ENCODE measurements around the gene PFN1. TPM values are rescaled to one million over a fixed set of nuclear protein-coding genes. Genes with fewer than 3 reads are reported as not detected.

The PFN1 gene
- total and polyA plus RNA-seq, 7 experiments from 2014 or later: 430 to 2,132 (median 726) TPM

GRCh38 chr17:4969551-4970173 is 21.3 kb upstream of the PFN1 start:
- POLR2A ChIA-PET: interaction anchor here (3.1 to 10.3 kb wide), 4 partner anchors 11 to 31 kb away, joined by 21 to 278 read pairs (median 92); partner anchors contain the start of genes CAMTA2, ENO3, PFN1 and RNF167
- no peaks in the 10 kb centered on the region for H3K9me3 ChIP-seq (ENCODE audit: control insufficient read depth in 2 of 3, low read length in 3 of 3)
- peaks cover 15 to 36% (median 24%) of the 10 kb centered on the region in 7 donors for H3K4me1 Mint-ChIP-seq
- H3K9me3 Mint-ChIP-seq: peaks cover 0 to 2% (median 0%) of the 10 kb centered on the region in 11 donors
- H3K4me1 ChIP-seq (ENCODE audit: control insufficient read depth in 2 of 2, insufficient read depth in 2 of 2, low read length in 2 of 2): peaks cover 17 to 22% of the 10 kb centered on the region in 2 donors
- H3K4me3 Mint-ChIP-seq: no peak overlapping the region
- H3K36me3 ChIP-seq (ENCODE audit: control insufficient read depth in 2 of 3, insufficient read depth in 3 of 3, low read length in 3 of 3): peaks cover 0 to 54% (median 12%) of the 10 kb centered on the region in 3 experiments
- H3K27ac Mint-ChIP-seq: peak overlapping the region in 3 of 9 donors; percentile 32 to 79 (median 76)
- H3K27me3 Mint-ChIP-seq: no peaks in the 10 kb centered on the region
- no peak for ATAC-seq
- DNase-seq: peak in 1 of 9 donors; percentile 43
- intact Hi-C loops (cut with micrococcal nuclease): loop anchor here (5.0 kb wide), 2 partner anchors 143 to 602 kb away; partner anchors contain the start of genes UBE2G1 (in 1 of the 2) and ZNF232 (in 1 of the 2)
- H3K27ac ChIP-seq (ENCODE audit: low read depth, low read length): peak overlapping the region; percentile 23
- peaks cover 3 to 38% (median 9%) of the 10 kb centered on the region in 5 donors for H3K36me3 Mint-ChIP-seq
- no peak overlapping the region for H3K4me3 ChIP-seq (ENCODE audit: low read length)
- CTCF ChIA-PET: interaction anchor here (0.6 to 3.1 kb wide), 7 partner anchors 11 to 150 kb away, joined by 3 to 13 read pairs (median 4); partner anchors contain the start of gene CHRNE
- no peaks in the 10 kb centered on the region for H3K27me3 ChIP-seq (ENCODE audit: control insufficient read depth in 2 of 2, insufficient read depth in 2 of 2, low read length in 2 of 2)

- Histone ChIP-seq H3K4me3 (ENCODE audit: low read length) (no peak overlapping the region), H3K4me1 (ENCODE audit: control insufficient read depth in 2 of 2, insufficient read depth in 2 of 2, low read length in 2 of 2) (peaks cover 17 to 22% of the 10 kb centered on the region in 2 donors), H3K9me3 (ENCODE audit: control insufficient read depth in 2 of 3, low read length in 3 of 3) (no peaks in the 10 kb centered on the region), H3K36me3 (ENCODE audit: control insufficient read depth in 2 of 3, insufficient read depth in 3 of 3, low read length in 3 of 3) (peaks cover 0 to 49% (median 8%) of the 10 kb centered on the region in 3 experiments), H3K27ac (ENCODE audit: low read depth, low read length) (peak overlapping the region; percentile 79), H3K27me3 (ENCODE audit: control insufficient read depth in 2 of 2, insufficient read depth in 2 of 2, low read length in 2 of 2) (no peaks in the 10 kb centered on the region)
- Mint-ChIP-seq H3K27ac (peak overlapping the region in 3 of 9 donors; percentile 32 to 79 (median 76)), H3K36me3 (peaks cover 3 to 39% (median 9%) of the 10 kb centered on the region in 5 donors), H3K9me3 (peaks cover 0 to 2% (median 0%) of the 10 kb centered on the region in 11 donors), H3K27me3 (no peaks in the 10 kb centered on the region), H3K4me1 (peaks cover 15 to 34% (median 22%) of the 10 kb centered on the region in 7 donors), H3K4me3 (no peak overlapping the region)
- peak in 1 of 9 donors; percentile 55 for DNase-seq
- ATAC-seq: no peak
- POLR2A ChIA-PET: interaction anchor here (1.4 to 10.3 kb wide), 5 partner anchors 11 to 257 kb away, joined by 3 to 278 read pairs (median 50); partner anchors contain the start of genes CAMTA2, ENO3, PFN1 and RNF167
- CTCF ChIA-PET: interaction anchor here (0.6 to 3.1 kb wide), 6 partner anchors 12 to 149 kb away, joined by 3 to 13 read pairs (median 4); partner anchors contain the start of gene CHRNE
- intact Hi-C loops (cut with micrococcal nuclease): loop anchor here (5.0 kb wide), 2 partner anchors 143 to 602 kb away; partner anchors contain the start of genes UBE2G1 (in 1 of the 2) and ZNF232 (in 1 of the 2)
These were observed 20.8 kb upstream of the PFN1 start for GRCh38 chr17:4969047-4969550.

- Mint-ChIP-seq H3K4me1 (peaks cover 15 to 30% (median 21%) of the 10 kb centered on the region in 7 donors), H3K27ac (no peak overlapping the region), H3K36me3 (peaks cover 3 to 37% (median 9%) of the 10 kb centered on the region in 5 donors), H3K9me3 (peaks cover 0 to 2% (median 0%) of the 10 kb centered on the region in 11 donors), H3K4me3 (no peak overlapping the region), H3K27me3 (no peaks in the 10 kb centered on the region)
- Histone ChIP-seq H3K27me3 (ENCODE audit: control insufficient read depth in 2 of 2, insufficient read depth in 2 of 2, low read length in 2 of 2) (no peaks in the 10 kb centered on the region), H3K36me3 (ENCODE audit: control insufficient read depth in 2 of 3, insufficient read depth in 3 of 3, low read length in 3 of 3) (peaks cover 0 to 43% (median 5%) of the 10 kb centered on the region in 3 experiments), H3K4me1 (ENCODE audit: control insufficient read depth in 2 of 2, insufficient read depth in 2 of 2, low read length in 2 of 2) (peaks cover 17 to 22% of the 10 kb centered on the region in 2 donors), H3K27ac (ENCODE audit: low read depth, low read length) (peak overlapping the region; percentile 79), H3K9me3 (ENCODE audit: control insufficient read depth in 2 of 3, low read length in 3 of 3) (no peaks in the 10 kb centered on the region), H3K4me3 (ENCODE audit: low read length) (peak overlapping the region; percentile 93)
- no peak for ATAC-seq
- POLR2A ChIA-PET: interaction anchor here (0.7 to 10.3 kb wide), 9 partner anchors 12 to 258 kb away, joined by 3 to 278 read pairs (median 20); partner anchors contain the start of genes ARRB2, C17orf107, CAMTA2 and ENO3
- DNase-seq: peak in 2 of 9 donors; percentile 42 to 48
- intact Hi-C loops (cut with micrococcal nuclease): loop anchor here (5.0 kb wide), 2 partner anchors 144 to 601 kb away; partner anchors contain the start of genes UBE2G1 (in 1 of the 2) and ZNF232 (in 1 of the 2)
- CTCF ChIA-PET: interaction anchor here (0.9 to 3.1 kb wide), 4 partner anchors 12 to 93 kb away, joined by 3 to 13 read pairs (median 4); no protein-coding TSS in a partner anchor
These were observed 20.2 kb upstream of the PFN1 start for GRCh38 chr17:4968486-4969046.

- no peaks in the 10 kb centered on the region for H3K27me3 ChIP-seq (ENCODE audit: control insufficient read depth in 2 of 2, insufficient read depth in 2 of 2, low read length in 2 of 2)
- Mint-ChIP-seq H3K27me3 (no peaks in the 10 kb centered on the region), H3K9me3 (no peaks in the 10 kb centered on the region), H3K4me3 (no peak within 1 kb of the TSS), H3K36me3 (peaks cover 3 to 35% (median 11%) of the 10 kb centered on the region in 5 donors), H3K4me1 (peaks cover 15 to 32% (median 24%) of the 10 kb centered on the region in 7 donors), H3K27ac (peak within 1 kb of the TSS in 4 of 9 donors; percentile 72 to 90 (median 83))
- ChIA-PET CTCF (interaction anchor here (0.5 to 3.1 kb wide), 15 partner anchors 10 to 1123 kb away, joined by 3 to 13 read pairs (median 5); partner anchors contain the start of genes ENO3, PFN1, RNF167 and SLC25A11), POLR2A (interaction anchor here (0.7 to 10.3 kb wide), 27 partner anchors 11 to 602 kb away, joined by 3 to 278 read pairs (median 3); partner anchors contain the start of genes ARRB2, C17orf107, CAMTA2 and CHRNE)
- DNase-seq (peak; percentile 87 to 98 (median 96)), ATAC-seq (peak; percentile 85)
- intact Hi-C loops (cut with micrococcal nuclease): loop anchor here (1.0 to 5.0 kb wide), 16 partner anchors 12 to 602 kb away; partner anchors contain the start of genes ARRB2 (in 2 of the 2), CAMTA2 (in 2 of the 2), INCA1 (in 2 of the 2) and KIF1C (in 2 of the 2)
- peak within 1 kb of the TSS; percentile 79 for H3K27ac ChIP-seq (ENCODE audit: low read depth, low read length)
- peak within 1 kb of the TSS; percentile 93 for H3K4me3 ChIP-seq (ENCODE audit: low read length)
- H3K4me1 ChIP-seq (ENCODE audit: control insufficient read depth in 2 of 2, insufficient read depth in 2 of 2, low read length in 2 of 2): peaks cover 17 to 22% of the 10 kb centered on the region in 2 donors
- no peaks in the 10 kb centered on the region for H3K9me3 ChIP-seq (ENCODE audit: control insufficient read depth in 2 of 3, low read length in 3 of 3)
- peaks cover 0 to 36% (median 5%) of the 10 kb centered on the region in 3 experiments for H3K36me3 ChIP-seq (ENCODE audit: control insufficient read depth in 2 of 3, insufficient read depth in 3 of 3, low read length in 3 of 3)
These were observed 19.5 kb upstream of the PFN1 start, which contains the start of gene SPAG7 for GRCh38 chr17:4967539-4968485. SPAG7 (minus strand) TSS chr17:4967817; CDS start chr17:4967804, 13 bp downstream.

- no peak overlapping the region for H3K4me3 Mint-ChIP-seq
- H3K27me3 ChIP-seq (ENCODE audit: control insufficient read depth in 2 of 2, insufficient read depth in 2 of 2, low read length in 2 of 2): no peaks in the 10 kb centered on the region
- ATAC-seq (peak; percentile 89), DNase-seq (peak in 8 of 9 donors; percentile 25 to 97 (median 95))
- no peaks in the 10 kb centered on the region for H3K27me3 Mint-ChIP-seq
- CTCF ChIA-PET: interaction anchor here (0.5 to 3.1 kb wide), 14 partner anchors 9 to 1122 kb away, joined by 3 to 13 read pairs (median 5); partner anchors contain the start of genes ENO3, PFN1, RNF167 and SLC25A11
- peaks cover 17 to 22% of the 10 kb centered on the region in 2 donors for H3K4me1 ChIP-seq (ENCODE audit: control insufficient read depth in 2 of 2, insufficient read depth in 2 of 2, low read length in 2 of 2)
- H3K27ac Mint-ChIP-seq: peak overlapping the region in 3 of 9 donors; percentile 72 to 90 (median 81)
- POLR2A ChIA-PET: interaction anchor here (0.7 to 10.3 kb wide), 24 partner anchors 10 to 601 kb away, joined by 3 to 278 read pairs (median 4); partner anchors contain the start of genes C17orf107, CAMTA2, CHRNE and ENO3
- H3K4me1 Mint-ChIP-seq: peaks cover 15 to 32% (median 24%) of the 10 kb centered on the region in 7 donors
- peak overlapping the region; percentile 93 for H3K4me3 ChIP-seq (ENCODE audit: low read length)
- peaks cover 0 to 28% (median 1%) of the 10 kb centered on the region in 3 experiments for H3K36me3 ChIP-seq (ENCODE audit: control insufficient read depth in 2 of 3, insufficient read depth in 3 of 3, low read length in 3 of 3)
- no peaks in the 10 kb centered on the region for H3K9me3 Mint-ChIP-seq
- intact Hi-C loops (cut with micrococcal nuclease): loop anchor here (1.0 to 5.0 kb wide), 16 partner anchors 13 to 601 kb away; partner anchors contain the start of genes ARRB2 (in 2 of the 2), CAMTA2 (in 2 of the 2), INCA1 (in 2 of the 2) and KIF1C (in 2 of the 2)
- H3K9me3 ChIP-seq (ENCODE audit: control insufficient read depth in 2 of 3, low read length in 3 of 3): no peaks in the 10 kb centered on the region
- H3K36me3 Mint-ChIP-seq: peaks cover 3 to 35% (median 10%) of the 10 kb centered on the region in 5 donors
- H3K27ac ChIP-seq (ENCODE audit: low read depth, low read length): peak overlapping the region; percentile 79
These were observed 18.7 kb upstream of the PFN1 start for GRCh38 chr17:4966844-4967538.

All from naive thymus-derived CD4-positive, alpha-beta T cell (primary cell).